Psoas muscle (tissue), 8 donors: ENCODE data around the gene LRRC2. TPM values are rescaled to one million over a fixed set of nuclear protein-coding genes. Genes with fewer than 3 reads are reported as not detected.

Source experiments
- ATAC-seq, 4 donors: fragments of 200-7000 bp; cut with Tn5 transposase; one replicate each; pipeline ENCODE4 v1.9.1; 2020; ENCODE audit warnings: moderate library complexity in 3 of 4, mild to moderate bottlenecking in 2 of 4
- DNase-seq, 2 donors: peaks; one replicate each; pipeline ENCODE4 v3.0.0-alpha.2; 2020
- H3K27ac ChIP-seq: fragments of 200-600 bp; one replicate; pipeline ENCODE4 v1.8.0; 2022
- H3K27me3 ChIP-seq, 3 donors: fragments of 200-600 bp in 1 of 3; one replicate each; pipeline versions ENCODE4 v1.6.1 to v1.8.0; 2013 to 2022; ENCODE audit warnings: low read length in 2 of 3, mild to moderate bottlenecking in 2 of 3, moderate library complexity in 1 of 3; ENCODE audit not compliant: insufficient read depth in 3 of 3
- H3K36me3 ChIP-seq, 2 donors: fragments of 200-600 bp in 1 of 2; one replicate each; pipeline versions ENCODE4 v1.6.1 to v1.8.0; 2013 to 2022; ENCODE audit warnings: low read depth in 1 of 2, mild to moderate bottlenecking in 1 of 2, moderate library complexity in 1 of 2; ENCODE audit not compliant: insufficient read depth in 1 of 2
- H3K4me1 ChIP-seq: fragments of 200-600 bp; one replicate; pipeline ENCODE4 v1.8.0; 2022
- H3K4me3 ChIP-seq: fragments of 200-600 bp; one replicate; pipeline ENCODE4 v1.8.0; 2022; ENCODE audit warnings: mild to moderate bottlenecking
- H3K9me3 ChIP-seq: fragments of 200-600 bp; one replicate; pipeline ENCODE4 v1.8.0; 2022
- CTCF ChIP-seq: fragments of 200-600 bp; IDR thresholded peaks from one replicate; pipeline ENCODE4 v1.8.0; 2022; ENCODE audit warnings: antibody characterized with exemption
- WGBS, 3 donors: extraction: QIAGEN DNeasy Blood & Tissue Kit; methylation state at CpG; one replicate each; pipeline versions ENCODE4 v1.1.6 to v1.1.7; 2013; 5-methylcytosine and 5-hydroxymethylcytosine counted together
- intact Hi-C, 2 donors: fragments of 100-400 bp; cut with DNase I; formaldehyde crosslinking; loops; one replicate each; pipeline versions ENCODE4 v1.11.0 to v1.14.2; 2022
- polyA plus RNA-seq, 3 donors: library from polyadenylated mRNA; stranded (reverse); fragments of 200-250 nt; gene quantifications; one replicate each; pipeline ENCODE4 v1.2.3, GENCODE V29; 2013
- total RNA-seq, 4 donors: library from RNA; stranded (reverse); fragmentation: NEBNext Ultra II Directional in 2 of 4; extraction: Animal tissue kit (Norgen Biotek cat#: 25700) in 2 of 4; gene quantifications; one replicate each; pipeline versions ENCODE4 v1.2.1 to v1.2.4, GENCODE V29; 2021 to 2023
- donor health status: healthy with polysubstance abuse.
- donor health status: DM: no; HTN: no; CAD: no; lungs with moderate emphysema.
- donor health status: Bipolar disorder and iron deficiency.
- donor health status: healthy.
- donor health status: DM: yes; HTN: yes; CAD: no.
- donor health status: DM: no; HTN: no; CAD: no.
- donor health status: DM: no; HTN: no; CAD: no.
- donor health status: DM: yes; HTN: yes; CAD: no.

The LRRC2 gene
- total and polyA plus RNA-seq, 7 donors = 8.3 to 160 (median 65.1) TPM

- WGBS, 3 donors = 73 to 89% (median 84%) methylated on average over 5 of the region's 5 CpGs
- H3K27ac ChIP-seq = no peak overlapping the region
- no peaks in the 10 kb centered on the region for H3K9me3 ChIP-seq
- H3K4me3 ChIP-seq = no peak overlapping the region
- DNase-seq (no peak), ATAC-seq (no peak)
- H3K27me3 ChIP-seq = no peaks in the 10 kb centered on the region
- H3K36me3 ChIP-seq = no peaks in the 10 kb centered on the region
- H3K4me1 ChIP-seq = no peaks in the 10 kb centered on the region
- intact Hi-C loops = no loop called here
- TF ChIP-seq CTCF = no peak
Measured at GRCh38 chr3:46479696-46480095, 86.4 kb downstream of the LRRC2 start.

GRCh38 chr3:46479021-46479420 lies 87.1 kb downstream of the LRRC2 start:
- DNase-seq = no peak
- Histone ChIP-seq H3K4me1 (no peaks in the 10 kb centered on the region), H3K4me3 (no peak overlapping the region), H3K36me3 (no peaks in the 10 kb centered on the region), H3K9me3 (no peaks in the 10 kb centered on the region), H3K27ac (no peak overlapping the region), H3K27me3 (no peaks in the 10 kb centered on the region)
- no peak for TF ChIP-seq CTCF
- intact Hi-C loops = no loop called here
- ATAC-seq = no peak
- WGBS, 3 donors = 88 to 96% (median 95%) methylated on average over 5 of the region's 5 CpGs

- H3K36me3 ChIP-seq = no peaks in the 10 kb centered on the region
- no peak overlapping the region for H3K4me3 ChIP-seq
- ATAC-seq (no peak), DNase-seq (no peak)
- no peaks in the 10 kb centered on the region for H3K9me3 ChIP-seq
- H3K27me3 ChIP-seq = no peaks in the 10 kb centered on the region
- intact Hi-C loops = no loop called here
- H3K4me1 ChIP-seq = no peaks in the 10 kb centered on the region
- no peak overlapping the region for H3K27ac ChIP-seq
- TF ChIP-seq CTCF = no peak
- 78 to 87% (median 85%) methylated on average over 5 of the region's 5 CpGs for WGBS, 3 donors
Measured at GRCh38 chr3:46478341-46478740, 87.8 kb downstream of the LRRC2 start.

- no peaks in the 10 kb centered on the region for H3K9me3 ChIP-seq
- WGBS, 3 donors = 82 to 88% (median 87%) methylated on average over 6 of the region's 6 CpGs
- no peaks in the 10 kb centered on the region for H3K4me1 ChIP-seq
- H3K27ac ChIP-seq = no peak overlapping the region
- ATAC-seq = no peak
- H3K4me3 ChIP-seq = no peak overlapping the region
- no peaks in the 10 kb centered on the region for H3K36me3 ChIP-seq
- no peak for DNase-seq
- no peaks in the 10 kb centered on the region for H3K27me3 ChIP-seq
- intact Hi-C loops = no loop called here
- no peak for TF ChIP-seq CTCF
Measured at GRCh38 chr3:46477756-46478155, 88.3 kb downstream of the LRRC2 start.

- 88 to 92% (median 91%) methylated on average over 4 of the region's 4 CpGs for WGBS, 3 donors
- H3K36me3 ChIP-seq = no peaks in the 10 kb centered on the region
- H3K4me3 ChIP-seq = no peak overlapping the region
- DNase-seq = no peak
- no peaks in the 10 kb centered on the region for H3K27me3 ChIP-seq
- TF ChIP-seq CTCF = no peak
- H3K9me3 ChIP-seq = no peaks in the 10 kb centered on the region
- no peaks in the 10 kb centered on the region for H3K4me1 ChIP-seq
- no peak overlapping the region for H3K27ac ChIP-seq
- intact Hi-C loops = no loop called here
- no peak for ATAC-seq
Measured at GRCh38 chr3:46477145-46477544, 89.0 kb downstream of the LRRC2 start.
